ENCODE data around the gene PFDN2.
"Not testable (repeated sequence)": the region's sequence is repeated elsewhere in the genome, so short reads cannot be mapped to it uniquely, and the experiment has no call there.

Gene PFDN2

GRCh38 chr1:161080441-161081405 lies 37.1 kb downstream of the PFDN2 start:
- DNase-seq (ENCODE audit: low read depth), result no peak

DNA sequence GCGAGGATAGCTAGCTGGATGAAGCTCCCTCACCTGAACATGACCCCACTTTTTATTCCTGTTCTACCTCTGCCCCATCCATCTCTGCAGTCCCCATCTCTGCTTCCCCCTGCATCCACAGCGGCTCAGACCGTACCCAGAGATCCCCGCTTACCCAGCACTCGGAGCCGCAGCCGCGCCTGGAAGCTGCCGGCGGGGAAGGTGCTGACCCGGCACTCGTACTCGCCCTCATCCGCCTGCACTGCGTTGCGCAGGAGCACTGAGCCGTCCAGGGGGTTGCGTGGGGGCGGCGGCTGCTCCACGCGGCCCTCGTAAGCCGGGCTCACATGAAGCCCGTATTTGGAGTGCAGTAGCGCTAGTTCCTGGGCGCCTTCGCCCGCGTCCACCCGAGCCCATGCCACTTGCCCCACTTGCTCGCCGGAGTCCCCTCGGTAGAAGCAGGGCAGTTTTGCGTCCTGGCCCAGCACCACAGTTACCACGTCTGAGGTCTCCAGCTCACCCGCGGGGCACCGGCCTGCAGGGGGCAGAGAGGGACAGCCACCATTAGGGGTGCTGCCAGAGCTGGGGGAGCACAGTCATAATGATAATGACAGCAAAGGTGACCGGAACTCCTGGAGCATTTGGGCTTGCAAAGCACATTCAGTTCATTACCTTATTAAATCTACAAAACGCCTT lies 38.3 kb downstream of the PFDN2 start:
- no peak for DNase-seq (ENCODE audit: low read depth)

DNA sequence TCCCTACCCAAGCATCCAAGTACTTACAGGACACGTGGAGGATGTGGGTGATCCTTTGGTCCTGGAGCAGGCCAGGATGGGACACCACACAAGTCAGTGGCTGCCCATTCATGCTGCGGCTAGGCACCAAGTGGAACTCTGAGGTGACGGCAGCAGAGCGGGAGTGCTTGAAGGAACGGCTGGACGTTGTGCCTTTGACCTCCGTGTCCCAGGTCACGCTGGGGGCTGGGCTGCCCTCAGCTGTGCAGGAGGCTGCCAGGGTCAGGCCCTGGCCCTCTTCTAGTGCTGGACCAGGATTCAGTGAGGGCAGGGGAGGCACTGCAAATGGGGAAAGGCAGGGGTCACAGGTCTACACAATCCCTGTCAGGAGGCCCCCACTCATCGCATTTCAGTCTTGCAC lies 40.4 kb downstream of the PFDN2 start:
- DNase-seq (ENCODE audit: low read depth), result no peak

DNA sequence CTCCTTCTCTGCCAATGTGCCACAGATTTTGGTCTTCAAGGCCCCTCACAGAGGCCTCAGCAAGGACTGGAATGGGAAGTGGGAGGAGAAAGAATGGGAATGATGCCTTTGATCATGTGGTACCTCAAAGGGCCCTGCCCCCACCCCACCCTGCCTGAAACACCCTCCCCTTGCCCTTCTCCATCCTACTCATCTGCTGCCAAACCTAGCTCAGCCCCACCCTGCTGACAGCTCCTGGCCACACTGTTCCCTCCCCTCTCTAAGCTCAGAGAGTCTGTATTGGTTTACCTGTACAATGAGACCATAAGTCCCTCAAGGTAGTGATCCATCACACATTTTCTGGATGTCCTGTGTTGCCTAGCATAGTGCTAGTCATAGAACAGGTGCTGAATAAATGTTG lies 41.4 kb downstream of the PFDN2 start:
- DNase-seq (ENCODE audit: low read depth), result no peak

GRCh38 chr1:161074676-161075368 lies 43.0 kb downstream of the PFDN2 start:
- DNase-seq (ENCODE audit: low read depth), result no peak

- DNase-seq (ENCODE audit: low read depth), result no peak
These were observed 44.2 kb downstream of the PFDN2 start for GRCh38 chr1:161073474-161074121.

DNA sequence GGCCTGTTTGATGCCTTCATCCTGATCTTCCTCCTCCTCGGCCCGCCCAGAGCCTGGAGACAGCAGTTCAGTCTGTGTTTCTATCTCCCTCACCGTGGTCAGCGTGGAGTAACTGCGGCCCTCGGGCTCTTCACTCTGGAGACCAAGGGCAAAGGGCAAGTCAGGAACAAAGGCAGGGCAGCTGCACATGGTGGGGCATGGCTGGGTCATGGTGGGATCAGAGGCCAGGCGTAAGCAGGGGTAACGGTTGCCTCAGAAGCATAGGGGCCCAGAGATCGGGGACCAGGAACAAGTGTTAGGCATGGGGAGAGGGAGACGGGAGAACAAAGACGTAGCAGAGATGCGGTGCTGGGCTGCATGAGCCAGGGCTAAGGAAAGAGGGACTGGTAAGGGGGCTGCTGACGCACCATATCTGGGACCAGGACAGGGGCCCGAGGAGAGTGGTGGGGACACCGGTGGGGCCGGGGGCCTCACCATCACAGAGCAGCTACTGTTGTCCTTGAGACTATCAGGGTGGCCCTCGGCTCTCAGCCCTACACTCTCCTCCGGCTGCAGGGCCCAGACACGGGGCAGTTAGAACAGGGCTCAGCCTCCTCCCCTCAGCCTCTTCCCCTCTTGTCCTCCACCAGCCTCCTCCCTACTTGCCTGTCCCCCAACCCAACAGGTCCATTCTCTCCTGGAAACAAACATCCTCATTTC lies 44.9 kb downstream of the PFDN2 start:
- DNase-seq (ENCODE audit: low read depth), result no peak

DNA sequence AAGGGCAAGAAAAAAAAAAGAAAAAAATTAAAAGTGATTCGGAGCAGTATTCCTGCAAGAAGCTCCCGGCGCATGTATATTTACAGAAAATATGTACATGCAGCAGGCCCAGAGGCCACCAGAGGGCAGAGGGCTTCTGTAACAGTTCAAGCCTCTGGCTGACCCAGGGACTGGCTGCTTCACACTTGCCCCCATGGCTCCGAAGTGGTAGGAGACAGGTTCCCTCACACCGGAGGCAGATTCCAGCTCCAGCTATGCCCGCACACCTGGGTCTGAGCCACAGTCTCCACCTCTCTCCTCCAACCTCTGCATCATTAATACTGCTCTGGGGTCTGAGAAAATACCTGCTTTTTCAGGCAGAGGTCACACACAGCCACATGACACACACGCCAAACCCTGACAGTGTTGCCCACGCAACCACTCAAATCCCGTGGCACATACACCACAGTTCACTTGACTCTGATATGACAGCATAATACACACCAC lies 45.9 kb downstream of the PFDN2 start:
- DNase-seq (ENCODE audit: low read depth), result peak; percentile 19

DNA sequence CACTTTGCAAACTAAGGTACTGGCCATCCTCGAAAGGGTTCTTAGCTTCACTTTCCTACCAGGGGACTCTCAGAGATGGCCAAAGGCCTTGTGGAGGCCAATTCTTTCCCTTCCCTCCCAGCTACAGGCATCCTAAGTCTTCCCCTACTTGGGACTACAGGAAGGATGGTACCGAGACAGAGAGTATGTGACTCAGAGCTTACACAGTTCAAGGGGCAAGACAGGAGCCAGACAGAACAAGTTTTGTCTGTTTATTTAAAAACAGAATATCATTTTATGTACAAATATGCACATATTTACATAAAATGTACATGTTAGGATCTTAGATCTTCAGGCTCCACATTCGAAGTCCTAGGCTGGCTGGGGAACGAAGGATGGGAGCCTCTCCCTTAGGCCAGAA lies 47.1 kb downstream of the PFDN2 start:
- no peak for DNase-seq (ENCODE audit: low read depth)

DNA sequence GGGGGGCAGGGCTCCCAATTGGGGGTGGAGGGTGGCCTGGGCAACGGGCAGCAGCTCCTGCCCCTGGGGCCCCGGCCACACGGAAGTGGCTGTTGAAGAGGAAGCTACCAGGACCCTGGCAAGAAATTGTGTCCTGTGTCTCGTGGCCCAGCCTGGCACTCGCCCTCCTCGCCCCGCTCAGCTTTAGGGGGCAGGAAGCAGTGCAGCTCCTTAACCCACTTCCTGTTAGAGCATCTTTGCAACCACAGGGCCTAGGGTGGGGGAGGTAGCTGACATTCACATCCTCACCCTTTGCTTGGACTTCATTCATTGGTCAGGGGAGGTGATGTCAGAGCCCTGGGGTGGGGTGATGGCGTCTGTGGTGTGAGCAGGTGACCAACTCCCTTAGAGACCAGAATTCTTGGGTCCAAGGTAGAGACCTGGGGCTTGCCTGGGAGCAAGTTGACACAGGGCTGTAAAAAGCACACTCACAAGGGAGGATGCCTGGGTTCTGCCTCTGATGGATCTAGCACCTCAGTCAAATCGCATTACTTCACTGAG lies 48.0 kb downstream of the PFDN2 start, which contains the start of gene ARHGAP30:
ARHGAP30 (minus strand) TSS at position 161 of the 540 bp plus-strand sequence. CDS start 267 bp downstream, outside the sequence.
- DNase-seq (ENCODE audit: low read depth), result peak; percentile 63

GRCh38 chr1:161069241-161069640 lies 48.6 kb downstream of the PFDN2 start:
- DNase-seq (ENCODE audit: low read depth), result no peak

- DNase-seq (ENCODE audit: low read depth), result peak; percentile 67
These were observed 49.3 kb downstream of the PFDN2 start for GRCh38 chr1:161068306-161069234.

DNA sequence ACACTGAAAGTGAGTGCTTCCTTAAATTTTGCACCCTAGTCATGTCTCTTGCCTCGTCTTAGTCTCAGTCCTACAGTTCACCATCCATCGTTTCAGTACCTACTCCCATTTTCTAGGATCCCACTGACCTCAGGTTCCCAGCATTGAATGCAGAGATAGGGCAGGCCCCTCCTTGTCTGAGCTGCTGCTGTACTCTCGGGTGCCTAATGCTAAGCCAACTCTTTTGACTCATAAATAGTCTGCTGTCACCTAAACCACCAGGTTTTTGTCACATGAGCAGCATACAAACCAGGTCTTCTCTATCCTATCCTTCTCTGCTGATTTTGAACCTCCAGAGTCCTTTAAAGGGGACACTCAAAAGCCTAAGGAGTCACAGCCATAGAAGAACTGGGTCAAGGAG lies 51.1 kb downstream of the PFDN2 start:
- DNase-seq (ENCODE audit: low read depth), result no peak

- not testable (repeated sequence) for DNase-seq (ENCODE audit: low read depth)
These were observed 52.2 kb downstream of the PFDN2 start for GRCh38 chr1:161065681-161066080.

DNA sequence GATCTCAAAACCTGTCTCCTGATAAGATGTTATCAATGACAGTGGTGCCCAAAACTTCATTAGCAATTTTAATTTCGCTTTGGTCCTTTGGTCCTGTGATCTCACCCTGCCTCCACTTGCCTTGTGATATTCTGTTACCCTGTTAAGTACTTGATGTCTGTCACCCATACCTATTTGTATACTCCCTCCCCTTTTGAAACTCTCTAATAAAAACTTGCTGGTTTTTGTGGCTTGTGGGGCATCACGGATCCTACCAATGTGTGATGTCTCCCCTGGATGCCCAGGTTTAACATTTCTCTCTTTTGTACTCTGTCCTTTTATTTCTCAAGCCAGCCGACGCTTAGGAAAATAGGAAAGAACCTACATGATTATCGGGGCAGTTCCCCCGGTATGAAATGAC lies 53.9 kb downstream of the PFDN2 start:
- DNase-seq (ENCODE audit: low read depth), result not testable (repeated sequence)

GRCh38 chr1:161061419-161061818 lies 56.4 kb downstream of the PFDN2 start:
- DNase-seq (ENCODE audit: low read depth), result no peak

GRCh38 chr1:161059293-161059692 lies 58.5 kb downstream of the PFDN2 start:
- no peak for DNase-seq (ENCODE audit: low read depth)

GRCh38 chr1:161054805-161055204 lies 63.0 kb downstream of the PFDN2 start:
- no peak for DNase-seq (ENCODE audit: low read depth)

GRCh38 chr1:161054232-161054631 lies 63.6 kb downstream of the PFDN2 start:
- no peak for DNase-seq (ENCODE audit: low read depth)

DNA sequence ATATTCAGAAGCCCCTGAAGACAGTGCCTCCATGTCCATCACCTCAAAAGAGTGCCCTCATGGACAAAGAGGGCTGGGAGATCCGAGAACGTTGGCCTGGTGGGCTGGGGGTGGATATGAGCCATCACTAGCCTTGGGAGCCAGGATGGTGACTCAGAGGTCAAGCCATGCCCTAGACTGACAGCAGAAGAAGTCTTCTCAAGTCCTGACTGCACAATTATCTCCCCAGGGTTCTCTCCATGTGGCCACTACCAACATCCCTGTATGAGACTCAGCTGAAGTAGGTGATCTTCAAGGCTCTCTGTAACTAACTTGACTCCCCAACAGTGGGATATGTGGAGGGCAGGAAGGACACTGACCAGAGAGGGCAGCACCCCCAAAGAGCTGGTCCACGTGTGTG lies 64.9 kb downstream of the PFDN2 start:
- DNase-seq (ENCODE audit: low read depth), result no peak

Measured in stimulated activated CD8-positive, alpha-beta memory T cell treated with anti-CD3 and anti-CD28 coated beads, Interleukin-15, amount 100 ng/mL, for 1 hour (primary cell).